Measurements from ENCODE around the gene C13orf46.

C13orf46 gene

GRCh38 chr13:113978741-113979481 is 5.0 kb upstream of the C13orf46 start:
- H3K9me3 ChIP-seq (ENCODE audit: control insufficient read depth, insufficient read depth, low read length): no peaks in the 10 kb centered on the region
- no peaks in the 10 kb centered on the region for H3K27me3 ChIP-seq (ENCODE audit: control insufficient read depth, insufficient read depth, low read length)
- H3K27ac ChIP-seq (ENCODE audit: low read length): no peak overlapping the region
- WGBS (ENCODE audit: insufficient coverage, insufficient read length): no CpG with 5 or more reads among the region's 41 CpGs
- H3K36me3 ChIP-seq (ENCODE audit: control insufficient read depth, insufficient read depth, low read length): peaks cover 22% of the 10 kb centered on the region
- no peak for DNase-seq (ENCODE audit: low read depth, low spot score)
- H3K4me1 ChIP-seq (ENCODE audit: control insufficient read depth, insufficient read depth, low read length): 0 out of 2 replicates have a peak, but pooled peaks cover 1% of the 10 kb centered on the region
- no peak overlapping the region for H3K4me3 ChIP-seq (ENCODE audit: low read length)

GRCh38 chr13:113977976-113978375 is 4.1 kb upstream of the C13orf46 start:
- Histone ChIP-seq H3K36me3 (ENCODE audit: control insufficient read depth, insufficient read depth, low read length) (peaks cover 22% of the 10 kb centered on the region), H3K4me1 (ENCODE audit: control insufficient read depth, insufficient read depth, low read length) (0 out of 2 replicates have a peak, but pooled peaks cover 1% of the 10 kb centered on the region), H3K4me3 (ENCODE audit: low read length) (no peak overlapping the region), H3K27me3 (ENCODE audit: control insufficient read depth, insufficient read depth, low read length) (no peaks in the 10 kb centered on the region), H3K9me3 (ENCODE audit: control insufficient read depth, insufficient read depth, low read length) (no peaks in the 10 kb centered on the region), H3K27ac (ENCODE audit: low read length) (no peak overlapping the region)
- whole genome bisulfite sequencing (ENCODE audit: insufficient coverage, insufficient read length): no CpG with 5 or more reads among the region's 13 CpGs
- DNase-seq (ENCODE audit: low read depth, low spot score): no peak

- no peak overlapping the region for H3K27ac ChIP-seq (ENCODE audit: low read length)
- WGBS (ENCODE audit: insufficient coverage, insufficient read length): no CpG with 5 or more reads among the region's 21 CpGs
- H3K4me3 ChIP-seq (ENCODE audit: low read length): no peak overlapping the region
- H3K36me3 ChIP-seq (ENCODE audit: control insufficient read depth, insufficient read depth, low read length): peaks cover 22% of the 10 kb centered on the region
- H3K9me3 ChIP-seq (ENCODE audit: control insufficient read depth, insufficient read depth, low read length): no peaks in the 10 kb centered on the region
- 0 out of 2 replicates have a peak, but pooled peaks cover 1% of the 10 kb centered on the region for H3K4me1 ChIP-seq (ENCODE audit: control insufficient read depth, insufficient read depth, low read length)
- DNase-seq (ENCODE audit: low read depth, low spot score): no peak
- H3K27me3 ChIP-seq (ENCODE audit: control insufficient read depth, insufficient read depth, low read length): no peaks in the 10 kb centered on the region
Observed at GRCh38 chr13:113976711-113977684, 3.1 kb upstream of the C13orf46 start.

GRCh38 chr13:113975416-113975815 is 1.5 kb upstream of the C13orf46 start:
- no CpG with 5 or more reads among the region's 15 CpGs for WGBS (ENCODE audit: insufficient coverage, insufficient read length)
- H3K9me3 ChIP-seq (ENCODE audit: control insufficient read depth, insufficient read depth, low read length): no peaks in the 10 kb centered on the region
- peaks cover 16% of the 10 kb centered on the region for H3K36me3 ChIP-seq (ENCODE audit: control insufficient read depth, insufficient read depth, low read length)
- H3K4me3 ChIP-seq (ENCODE audit: low read length): no peak overlapping the region
- no peak for DNase-seq (ENCODE audit: low read depth, low spot score)
- no peaks in the 10 kb centered on the region for H3K27me3 ChIP-seq (ENCODE audit: control insufficient read depth, insufficient read depth, low read length)
- H3K4me1 ChIP-seq (ENCODE audit: control insufficient read depth, insufficient read depth, low read length): 0 out of 2 replicates have a peak, but pooled peaks cover 1% of the 10 kb centered on the region
- no peak overlapping the region for H3K27ac ChIP-seq (ENCODE audit: low read length)

GRCh38 chr13:113974304-113975281 is 717 bp upstream of the C13orf46 start:
- Histone ChIP-seq H3K4me1 (ENCODE audit: control insufficient read depth, insufficient read depth, low read length) (0 out of 2 replicates have a peak, but pooled peaks cover 1% of the 10 kb centered on the region), H3K9me3 (ENCODE audit: control insufficient read depth, insufficient read depth, low read length) (no peaks in the 10 kb centered on the region), H3K4me3 (ENCODE audit: low read length) (no peak overlapping the region), H3K36me3 (ENCODE audit: control insufficient read depth, insufficient read depth, low read length) (peaks cover 8% of the 10 kb centered on the region), H3K27me3 (ENCODE audit: control insufficient read depth, insufficient read depth, low read length) (no peaks in the 10 kb centered on the region), H3K27ac (ENCODE audit: low read length) (no peak overlapping the region)
- no peak for DNase-seq (ENCODE audit: low read depth, low spot score)
- no CpG with 5 or more reads among the region's 56 CpGs for WGBS (ENCODE audit: insufficient coverage, insufficient read length)

GRCh38 chr13:113972451-113973217 is 1.2 kb downstream of the C13orf46 start:
- no peaks in the 10 kb centered on the region for H3K9me3 ChIP-seq (ENCODE audit: control insufficient read depth, insufficient read depth, low read length)
- no peak overlapping the region for H3K27ac ChIP-seq (ENCODE audit: low read length)
- H3K4me3 ChIP-seq (ENCODE audit: low read length): no peak overlapping the region
- no CpG with 5 or more reads among the region's 36 CpGs for WGBS (ENCODE audit: insufficient coverage, insufficient read length)
- H3K36me3 ChIP-seq (ENCODE audit: control insufficient read depth, insufficient read depth, low read length): peaks cover 8% of the 10 kb centered on the region
- H3K4me1 ChIP-seq (ENCODE audit: control insufficient read depth, insufficient read depth, low read length): 0 out of 2 replicates have a peak, but pooled peaks cover 1% of the 10 kb centered on the region
- DNase-seq (ENCODE audit: low read depth, low spot score): no peak
- no peaks in the 10 kb centered on the region for H3K27me3 ChIP-seq (ENCODE audit: control insufficient read depth, insufficient read depth, low read length)

- Histone ChIP-seq H3K4me3 (ENCODE audit: low read length) (no peak overlapping the region), H3K27me3 (ENCODE audit: control insufficient read depth, insufficient read depth, low read length) (no peaks in the 10 kb centered on the region), H3K9me3 (ENCODE audit: control insufficient read depth, insufficient read depth, low read length) (no peaks in the 10 kb centered on the region), H3K36me3 (ENCODE audit: control insufficient read depth, insufficient read depth, low read length) (peaks cover 4% of the 10 kb centered on the region), H3K27ac (ENCODE audit: low read length) (no peak overlapping the region), H3K4me1 (ENCODE audit: control insufficient read depth, insufficient read depth, low read length) (0 out of 2 replicates have a peak, but pooled peaks cover under 1% of the 10 kb centered on the region)
- WGBS (ENCODE audit: insufficient coverage, insufficient read length): no CpG with 5 or more reads among the region's 36 CpGs
- no peak for DNase-seq (ENCODE audit: low read depth, low spot score)
Observed at GRCh38 chr13:113971471-113972231, 2.2 kb downstream of the C13orf46 start.

GRCh38 chr13:113970810-113971470 is 2.9 kb downstream of the C13orf46 start:
- H3K36me3 ChIP-seq (ENCODE audit: control insufficient read depth, insufficient read depth, low read length): peaks cover 4% of the 10 kb centered on the region
- H3K4me3 ChIP-seq (ENCODE audit: low read length): no peak overlapping the region
- H3K4me1 ChIP-seq (ENCODE audit: control insufficient read depth, insufficient read depth, low read length): no peaks in the 10 kb centered on the region
- H3K27ac ChIP-seq (ENCODE audit: low read length): no peak overlapping the region
- WGBS (ENCODE audit: insufficient coverage, insufficient read length): no CpG with 5 or more reads among the region's 19 CpGs
- no peak for DNase-seq (ENCODE audit: low read depth, low spot score)
- H3K27me3 ChIP-seq (ENCODE audit: control insufficient read depth, insufficient read depth, low read length): no peaks in the 10 kb centered on the region
- no peaks in the 10 kb centered on the region for H3K9me3 ChIP-seq (ENCODE audit: control insufficient read depth, insufficient read depth, low read length)

Data from iPS DF 6.9 (cell line).